ENCODE measurements around the gene DMD. TPM values are rescaled to one million over a fixed set of nuclear protein-coding genes. Genes with fewer than 3 reads are reported as not detected.
A peak's percentile ranks its signal among the peaks of the same experiment; 100 is the strongest.
"Not testable (repeated sequence)": the region's sequence is repeated elsewhere in the genome, so short reads cannot be mapped to it uniquely, and the experiment has no call there.

Gene DMD
- total RNA-seq, 6 experiments from 2014 or later: 18.7 to 43.4 (median 32.9) TPM

- no peaks in the 10 kb centered on the region for H3K36me3 ChIP-seq
- intact Hi-C loops (cut with DNase I): no loop called here
- 22% methylated on average over 5 of the region's 5 CpGs for WGBS (ENCODE audit: insufficient coverage, low coverage, low lambda C conversion rate, missing lambda C conversion rate)
- no peak for TF ChIP-seq CTCF (IDR thresholded peaks at IDR 0.05)
- TF ChIP-seq POLR2A (IDR thresholded peaks at IDR 0.05): no peak
- peak; percentile 31 to 57 (median 48) for ATAC-seq
- no peaks in the 10 kb centered on the region for H3K9me3 ChIP-seq
- no peaks in the 10 kb centered on the region for H3K4me1 ChIP-seq
- no peak for DNase-seq
- peak overlapping the region in 1 of 3 donors; percentile 9 for H3K4me3 ChIP-seq
- H3K27me3 ChIP-seq: no peaks in the 10 kb centered on the region
- peak overlapping the region; percentile 31 to 54 (median 52) for H3K27ac ChIP-seq
Measured at GRCh38 chrX:31934842-31935370, 1276.4 kb downstream of the DMD start.

GRCh38 chrX:31934015-31934414 is 1277.3 kb downstream of the DMD start:
- WGBS (ENCODE audit: insufficient coverage, low coverage, low lambda C conversion rate, missing lambda C conversion rate): 35% methylated on average over 3 of the region's 3 CpGs
- Histone ChIP-seq H3K4me3 (no peak overlapping the region), H3K36me3 (no peaks in the 10 kb centered on the region), H3K27me3 (no peaks in the 10 kb centered on the region), H3K27ac (peak overlapping the region in 2 of 3 donors; percentile 52 to 54), H3K9me3 (no peaks in the 10 kb centered on the region), H3K4me1 (no peaks in the 10 kb centered on the region)
- DNase-seq: no peak
- intact Hi-C loops (cut with DNase I): no loop called here
- TF ChIP-seq POLR2A (IDR thresholded peaks at IDR 0.05) (no peak), CTCF (IDR thresholded peaks at IDR 0.05) (no peak)
- no peak for ATAC-seq

- H3K27ac ChIP-seq: peak overlapping the region in 2 of 3 donors; percentile 45 to 58
- H3K9me3 ChIP-seq: no peaks in the 10 kb centered on the region
- H3K27me3 ChIP-seq: no peaks in the 10 kb centered on the region
- ATAC-seq (peak; percentile 31 to 66 (median 50)), DNase-seq (no peak)
- no peaks in the 10 kb centered on the region for H3K4me1 ChIP-seq
- H3K36me3 ChIP-seq: no peaks in the 10 kb centered on the region
- intact Hi-C loops (cut with DNase I): no loop called here
- TF ChIP-seq POLR2A (IDR thresholded peaks at IDR 0.05) (no peak), CTCF (IDR thresholded peaks at IDR 0.05) (no peak)
- WGBS (ENCODE audit: insufficient coverage, low coverage, low lambda C conversion rate, missing lambda C conversion rate): 17% methylated on average over 1 of the region's 1 CpG
- H3K4me3 ChIP-seq: no peak overlapping the region
Measured at GRCh38 chrX:31932769-31933168, 1278.6 kb downstream of the DMD start.

- Histone ChIP-seq H3K27ac (peak overlapping the region in 2 of 3 donors; percentile 52 to 58), H3K4me3 (peak overlapping the region in 1 of 3 donors; percentile 9)
- intact Hi-C loops (cut with DNase I); H3K36me3 ChIP-seq; H3K27me3 ChIP-seq; H3K9me3 ChIP-seq; H3K4me1 ChIP-seq: not testable (repeated sequence)
- WGBS (ENCODE audit: insufficient coverage, low coverage, low lambda C conversion rate, missing lambda C conversion rate): 34% methylated on average over 10 of the region's 11 CpGs
- ATAC-seq (peak; percentile 46 to 60 (median 51)), DNase-seq (peak; percentile 42 to 66 (median 57))
Measured at GRCh38 chrX:31932320-31932719, 1279.0 kb downstream of the DMD start.

GRCh38 chrX:31931225-31931624 is 1280.1 kb downstream of the DMD start:
- no peaks in the 10 kb centered on the region for H3K27me3 ChIP-seq
- TF ChIP-seq POLR2A (IDR thresholded peaks at IDR 0.05) (peak; percentile 61), CTCF (IDR thresholded peaks at IDR 0.05) (no peak)
- no peaks in the 10 kb centered on the region for H3K9me3 ChIP-seq
- no peaks in the 10 kb centered on the region for H3K4me1 ChIP-seq
- ATAC-seq: peak; percentile 57 to 76 (median 70)
- peak in 1 of 3 donors; percentile 43 for DNase-seq
- H3K4me3 ChIP-seq: peak overlapping the region in 2 of 3 donors; percentile 9 to 32
- 15% methylated on average over 3 of the region's 3 CpGs for WGBS (ENCODE audit: insufficient coverage, low coverage, low lambda C conversion rate, missing lambda C conversion rate)
- H3K27ac ChIP-seq: peak overlapping the region; percentile 36 to 58 (median 52)
- no peaks in the 10 kb centered on the region for H3K36me3 ChIP-seq
- intact Hi-C loops (cut with DNase I): no loop called here
